Activated CD8-positive, alpha-beta memory T cell treated with anti-CD3 and anti-CD28 coated beads for 36 hours (primary cell): Measurements from ENCODE around the gene BRK1. TPM values are rescaled to one million over a fixed set of nuclear protein-coding genes. Genes with fewer than 3 reads are reported as not detected.
"Not testable (repeated sequence)": the region's sequence is repeated elsewhere in the genome, so short reads cannot be mapped to it uniquely, and the experiment has no call there.

Source experiments
- CTCF ChIA-PET: fragments of 350-600 bp; sonication (Branson Sonifier 250); formaldehyde crosslinking; loops from one replicate; lab custom pipeline; 2021; ENCODE audit warnings: antibody characterized with exemption; lab: Charles Lee
- POLR2A ChIA-PET: fragments of 350-600 bp; sonication (Branson Sonifier 250); formaldehyde crosslinking; loops from one replicate; lab custom pipeline; 2021; ENCODE audit warnings: antibody characterized with exemption; lab: Charles Lee
- total RNA-seq, 2 experiments: library from RNA; stranded (reverse); gene quantifications; one replicate each; pipeline ENCODE4 v1.2.3, GENCODE V29; 2021

The BRK1 gene
- total RNA-seq = 100 to 1,000 TPM in 1 of 2 experiments, 10 to 100 TPM in 1; 99.7 to 101 TPM

DNA sequence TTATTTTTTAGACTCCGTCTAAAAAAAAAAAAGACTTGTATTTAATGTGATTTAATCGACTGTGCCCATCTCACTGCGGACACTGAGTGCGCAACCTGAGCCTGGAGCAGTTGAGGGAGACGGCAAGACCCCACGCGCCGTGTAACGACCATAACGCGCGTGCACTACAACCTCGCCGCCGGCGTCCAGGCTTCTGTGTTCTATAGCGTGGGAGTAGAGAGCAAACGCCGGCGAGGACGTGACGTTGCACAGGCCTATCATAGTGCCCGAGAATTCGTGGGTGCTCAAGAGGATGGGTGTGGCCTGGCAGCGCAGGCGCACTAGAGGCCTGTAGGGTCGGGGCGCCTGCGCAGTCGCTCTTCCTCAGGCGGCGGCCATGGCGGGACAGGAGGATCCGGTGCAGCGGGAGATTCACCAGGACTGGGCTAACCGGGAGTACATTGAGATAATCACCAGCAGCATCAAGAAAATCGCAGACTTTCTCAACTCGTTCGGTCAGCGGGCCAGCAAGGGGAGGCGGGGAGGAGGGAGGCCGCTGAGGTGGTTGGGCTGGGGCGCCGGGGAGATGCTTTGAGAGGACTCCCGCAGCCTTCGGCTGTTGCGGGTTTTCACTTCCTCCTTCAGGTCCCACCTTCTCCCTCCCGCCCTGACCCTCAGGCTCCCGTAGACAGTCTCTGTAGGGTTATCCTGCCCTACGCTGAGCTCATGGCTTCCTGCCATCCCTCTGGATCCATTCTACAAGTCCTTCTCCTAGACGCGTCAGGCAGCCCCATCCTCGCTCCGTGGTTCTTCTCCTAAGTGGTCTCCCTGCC is at the start of gene BRK1:
Gene BRK1 (plus strand): TSS at position 350 of the 812 bp plus-strand sequence. CDS start 27 bp downstream, at position 377.
- CTCF ChIA-PET = interaction anchor here (0.7 to 1.1 kb wide), 2 partner anchors 108 to 146 kb away, joined by 3 read pairs; no protein-coding TSS in a partner anchor

DNA sequence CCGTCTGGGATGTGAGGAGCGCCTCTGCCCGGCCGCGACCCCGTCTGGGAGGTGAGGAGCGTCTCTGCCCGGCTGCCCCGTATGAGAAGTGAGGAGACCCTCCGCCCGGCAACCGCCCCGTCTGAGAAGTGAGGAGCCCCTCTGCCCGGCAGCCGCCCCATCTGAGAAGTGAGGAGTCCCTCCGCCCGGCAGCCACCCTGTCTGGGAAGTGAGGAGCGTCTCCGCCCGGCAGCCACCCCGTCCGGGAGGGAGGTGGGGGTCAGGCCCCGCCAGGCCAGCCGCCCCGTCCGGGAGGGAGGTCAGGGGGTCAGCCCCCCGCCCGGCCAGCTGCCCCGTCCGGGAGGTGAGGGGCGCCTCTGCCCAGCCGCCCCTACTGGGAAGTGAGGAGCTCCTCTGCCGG is 45.4 kb upstream of the BRK1 start:
- CTCF ChIA-PET, POLR2A ChIA-PET: not testable (repeated sequence)

More for the DNA sequence above, at the start of gene BRK1:
- POLR2A ChIA-PET = interaction anchor here (0.6 to 1.7 kb wide), 13 partner anchors 8 to 295 kb away, joined by 3 to 6 read pairs (median 4); no protein-coding TSS in a partner anchor

DNA sequence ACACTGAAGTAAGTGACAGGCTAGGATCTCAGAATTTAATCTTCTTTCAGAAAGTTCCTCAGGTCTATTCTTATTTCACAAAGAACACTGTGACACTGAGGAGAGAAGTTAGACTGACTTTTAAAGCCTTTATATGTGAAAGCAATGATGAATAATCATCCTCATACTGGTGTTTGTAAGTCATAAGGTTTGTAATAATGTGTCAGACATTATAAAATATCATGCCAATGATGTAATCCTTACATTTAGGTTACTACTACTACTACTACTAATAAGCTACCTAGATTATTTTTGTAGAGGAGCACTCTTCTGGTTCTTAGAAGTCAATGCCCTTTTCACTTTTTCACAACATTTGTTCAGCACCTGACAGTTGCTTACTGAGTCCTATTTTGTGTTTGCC is 40.8 kb upstream of the BRK1 start:
- CTCF ChIA-PET = no interaction called here
- POLR2A ChIA-PET = no interaction called here

DNA sequence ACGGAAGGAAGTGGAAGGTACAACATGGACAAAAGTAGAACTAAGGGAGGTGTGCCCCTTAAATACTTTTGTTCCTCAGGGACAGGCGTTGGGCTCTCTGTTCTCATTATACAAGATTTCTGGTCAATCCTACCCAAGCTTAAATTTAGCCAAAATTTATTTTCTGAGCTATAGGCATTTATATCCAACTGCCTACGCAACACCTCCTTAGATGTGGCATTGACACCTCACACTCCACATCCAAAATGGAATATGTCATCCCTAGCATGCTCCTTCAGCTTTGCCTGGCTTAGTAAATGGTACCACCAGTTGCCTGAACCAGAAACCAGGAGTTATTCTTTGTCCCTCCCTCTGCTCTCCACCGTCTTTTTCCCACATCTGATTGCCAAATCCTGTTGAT is 33.6 kb upstream of the BRK1 start:
- CTCF ChIA-PET = no interaction called here
- POLR2A ChIA-PET = no interaction called here

DNA sequence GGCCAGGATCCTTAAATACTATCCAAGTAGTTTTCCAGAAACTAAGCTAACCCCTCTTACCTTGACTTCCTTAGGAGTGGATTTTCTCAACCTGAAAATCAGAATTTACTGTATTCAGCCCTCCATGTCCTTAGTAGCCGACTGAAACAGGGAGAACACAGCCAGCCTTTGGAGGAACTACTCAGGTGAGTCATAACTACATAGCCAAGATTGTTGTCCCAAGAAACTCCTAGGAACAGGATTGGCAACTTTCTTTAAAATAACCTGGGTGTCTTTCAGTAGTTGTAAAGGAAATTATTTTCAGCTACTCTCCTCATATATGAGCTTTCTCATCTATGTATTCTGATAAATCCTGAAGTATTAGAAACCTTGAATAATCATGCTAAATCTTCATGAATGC is 29.7 kb upstream of the BRK1 start:
- CTCF ChIA-PET = no interaction called here
- POLR2A ChIA-PET = no interaction called here

DNA sequence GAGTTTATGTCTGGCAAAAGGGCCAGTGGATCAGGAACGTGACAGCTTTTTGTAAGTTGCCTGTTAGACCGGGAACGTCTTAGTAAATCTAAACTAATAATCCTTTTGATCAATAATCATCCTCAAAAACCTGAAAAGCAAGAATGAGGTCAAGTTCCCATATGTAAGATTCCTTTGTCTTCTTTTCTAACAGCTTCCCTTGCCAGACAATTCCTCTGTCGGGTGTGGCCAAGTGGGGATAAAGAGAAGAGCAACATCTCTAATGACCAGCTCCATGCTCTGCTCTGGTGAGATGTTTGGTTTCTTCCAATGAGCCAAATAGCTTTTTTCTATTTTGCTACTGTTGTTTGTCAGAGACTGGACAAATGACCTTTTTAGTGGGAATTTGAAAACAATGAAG is 27.2 kb upstream of the BRK1 start:
- POLR2A ChIA-PET = no interaction called here
- CTCF ChIA-PET = no interaction called here

DNA sequence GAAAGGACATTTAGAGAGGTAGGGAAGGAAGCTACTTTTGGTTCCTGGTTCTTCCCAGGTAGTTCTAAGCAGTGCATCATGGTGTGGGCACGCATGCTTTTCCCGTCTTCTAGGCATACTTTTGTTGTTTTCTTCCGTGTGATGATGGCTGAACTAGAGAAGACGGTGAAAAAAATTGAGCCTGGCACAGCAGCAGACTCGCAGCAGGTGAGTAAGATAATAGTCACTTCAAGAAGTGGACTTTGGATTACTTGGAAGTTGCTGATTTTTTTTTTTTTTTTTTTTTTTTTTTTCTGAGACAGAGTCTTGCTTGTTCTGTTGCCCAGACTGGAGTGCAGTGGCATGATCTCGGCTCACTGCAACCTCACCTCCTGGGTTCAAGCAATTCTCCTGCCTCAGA is 25.3 kb upstream of the BRK1 start:
- ChIA-PET POLR2A (no interaction called here), CTCF (no interaction called here)

DNA sequence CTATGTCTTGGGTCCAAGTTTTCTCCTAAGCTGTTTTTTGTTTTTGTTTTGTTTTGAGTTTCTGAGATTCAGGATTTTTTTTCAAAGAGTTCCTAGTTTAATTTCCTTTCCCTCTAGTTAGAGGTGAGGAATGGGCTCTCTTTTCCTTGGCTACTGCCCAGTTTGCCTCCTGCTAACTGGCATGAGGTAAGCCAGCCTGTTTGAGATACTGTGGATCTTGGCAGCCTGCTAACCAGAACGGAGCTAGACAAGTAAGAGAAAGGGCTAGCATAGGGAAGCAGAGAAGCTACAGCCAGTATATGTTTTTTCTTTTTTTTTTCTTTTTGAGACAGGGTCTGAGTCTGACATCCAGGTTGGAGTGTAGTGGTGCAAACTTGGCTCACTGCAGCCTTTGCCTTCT is 24.7 kb upstream of the BRK1 start:
- CTCF ChIA-PET, POLR2A ChIA-PET: not testable (repeated sequence)

DNA sequence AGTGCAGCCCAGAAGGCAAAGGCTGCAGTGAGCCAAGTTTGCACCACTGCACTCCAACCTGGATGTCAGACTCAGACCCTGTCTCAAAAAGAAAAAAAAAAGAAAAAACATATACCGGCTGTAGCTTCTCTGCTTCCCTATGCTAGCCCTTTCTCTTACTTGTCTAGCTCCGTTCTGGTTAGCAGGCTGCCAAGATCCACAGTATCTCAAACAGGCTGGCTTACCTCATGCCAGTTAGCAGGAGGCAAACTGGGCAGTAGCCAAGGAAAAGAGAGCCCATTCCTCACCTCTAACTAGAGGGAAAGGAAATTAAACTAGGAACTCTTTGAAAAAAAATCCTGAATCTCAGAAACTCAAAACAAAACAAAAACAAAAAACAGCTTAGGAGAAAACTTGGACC is 24.1 kb upstream of the BRK1 start:
- POLR2A ChIA-PET, CTCF ChIA-PET: not testable (repeated sequence)

DNA sequence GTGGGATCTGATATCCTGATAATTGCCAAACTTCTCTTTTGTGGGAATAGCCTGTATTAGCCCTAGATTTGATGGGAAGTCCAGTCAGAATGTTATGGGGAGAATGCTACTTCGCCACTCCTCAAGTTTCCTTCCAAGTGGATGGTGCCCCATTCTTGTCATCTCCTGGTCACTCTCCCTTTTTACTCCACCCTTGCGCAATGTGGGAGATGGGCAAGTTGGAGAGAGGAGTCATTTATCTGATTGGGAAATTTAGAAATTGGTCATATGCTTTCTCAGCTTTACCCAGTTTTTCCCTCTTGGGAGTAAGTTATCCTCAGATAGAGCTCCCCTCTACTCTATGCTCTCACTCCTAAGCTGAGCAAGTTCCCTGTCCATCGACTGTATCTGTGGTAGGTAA is 21.8 kb upstream of the BRK1 start:
- POLR2A ChIA-PET = no interaction called here
- CTCF ChIA-PET = no interaction called here

DNA sequence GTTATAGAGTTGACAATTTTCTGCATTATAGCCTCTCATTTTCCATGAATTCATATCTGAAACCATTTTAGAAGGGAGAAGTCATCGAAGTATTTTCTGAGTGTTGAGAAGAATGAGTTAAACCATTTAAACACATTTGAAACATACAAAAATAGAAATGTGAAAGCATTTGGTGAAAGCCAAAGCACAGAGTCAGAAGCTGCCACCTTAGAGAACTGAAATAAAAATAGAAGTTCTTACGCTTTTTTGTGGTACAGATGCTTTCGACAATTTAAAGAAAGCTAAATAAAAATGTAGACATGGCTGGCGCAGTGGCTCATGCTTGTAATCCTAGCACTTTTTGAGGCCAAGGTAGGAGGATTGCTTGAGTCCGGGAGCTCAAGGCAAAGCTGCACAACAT is 16.4 kb upstream of the BRK1 start:
- ChIA-PET POLR2A (no interaction called here), CTCF (interaction anchor here (0.6 kb wide), 1 partner anchor 11 kb away, joined by 3 read pairs; no protein-coding TSS in a partner anchor)

DNA sequence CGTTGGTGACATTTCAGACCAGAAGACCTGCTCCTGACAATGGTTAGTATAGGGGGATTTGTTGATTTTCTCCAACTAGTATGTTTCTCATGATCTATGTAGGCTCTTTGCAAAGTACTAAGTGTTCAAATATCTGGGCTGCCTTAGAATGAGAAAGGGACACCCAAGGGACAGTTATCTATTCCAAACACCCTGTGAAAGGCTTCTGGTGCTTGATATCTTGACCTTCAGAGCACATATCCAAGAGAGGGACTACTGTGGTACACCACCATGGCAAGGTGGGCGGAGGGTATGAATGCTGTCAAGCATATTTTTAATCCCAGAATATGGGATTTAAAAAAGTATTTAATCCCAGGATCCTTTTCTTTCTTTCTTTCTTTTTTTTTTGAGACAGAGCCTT is 8.6 kb upstream of the BRK1 start:
- ChIA-PET POLR2A (no interaction called here), CTCF (no interaction called here)

DNA sequence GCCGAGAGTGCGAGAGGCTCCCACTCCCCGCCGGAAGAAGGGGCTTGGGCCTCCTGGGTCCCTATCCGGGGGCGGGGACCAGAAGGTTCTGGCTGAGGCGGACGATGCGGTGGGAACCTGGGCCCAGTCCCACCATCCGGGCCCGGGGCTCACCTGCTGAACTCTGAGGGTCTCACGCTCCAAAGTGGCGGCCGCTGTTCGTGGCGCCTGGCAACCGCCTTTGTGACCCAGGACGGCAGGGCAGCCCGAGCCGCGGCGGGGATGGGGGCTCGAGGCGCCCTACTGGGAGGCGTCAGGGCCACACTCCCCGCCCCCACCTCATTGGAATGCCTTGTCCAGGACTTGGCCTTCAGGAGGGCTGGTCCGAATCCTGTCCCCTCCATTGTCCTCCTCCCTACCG is 7.4 kb upstream of the BRK1 start, which contains the start of gene FANCD2OS:
Gene FANCD2OS (minus strand): TSS at position 165 of the 400 bp plus-strand sequence. CDS start 3,481 bp downstream, outside the sequence.
- CTCF ChIA-PET = no interaction called here
- POLR2A ChIA-PET = no interaction called here

DNA sequence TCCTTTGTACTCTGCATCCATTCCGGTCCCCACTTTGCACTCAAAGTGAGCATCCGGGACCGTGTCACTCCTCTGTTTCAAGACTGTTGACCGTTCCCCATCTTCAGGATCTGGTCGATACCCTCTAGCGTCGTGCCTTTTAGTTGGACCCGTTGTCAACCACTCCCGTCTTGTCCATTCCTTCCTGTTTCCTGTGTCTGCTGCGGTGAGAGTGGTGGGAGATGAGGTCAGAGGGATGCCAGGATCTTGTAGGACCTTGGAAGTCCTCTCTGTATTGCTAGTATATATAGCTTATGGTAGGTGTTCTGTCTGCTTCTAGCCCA is 624 bp downstream of the BRK1 start:
- CTCF ChIA-PET = no interaction called here
- POLR2A ChIA-PET = interaction anchor here (1.7 kb wide), 1 partner anchor 14 kb away, joined by 3 read pairs; no protein-coding TSS in a partner anchor

DNA sequence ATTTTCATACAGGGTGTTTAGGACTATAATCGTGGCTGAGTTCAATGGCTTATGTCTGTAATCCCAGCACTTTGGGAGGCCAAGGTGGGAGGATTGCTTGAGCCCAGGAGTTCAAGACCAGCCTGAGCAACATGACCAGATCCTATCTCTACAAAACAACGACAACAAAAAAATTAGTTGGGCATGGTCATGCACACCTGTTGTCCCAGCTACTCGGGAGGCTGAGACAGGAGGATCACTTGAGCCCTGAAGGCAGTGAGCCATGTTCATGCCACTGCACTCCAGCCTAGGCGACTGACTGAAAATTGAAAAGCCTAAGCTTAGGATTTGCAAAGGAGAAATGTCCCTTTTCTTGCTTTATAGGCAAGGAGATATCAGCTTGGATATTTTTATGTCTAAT is 1.5 kb downstream of the BRK1 start:
- ChIA-PET CTCF (no interaction called here), POLR2A (interaction anchor here (1.7 kb wide), 1 partner anchor 13 kb away, joined by 3 read pairs; no protein-coding TSS in a partner anchor)

DNA sequence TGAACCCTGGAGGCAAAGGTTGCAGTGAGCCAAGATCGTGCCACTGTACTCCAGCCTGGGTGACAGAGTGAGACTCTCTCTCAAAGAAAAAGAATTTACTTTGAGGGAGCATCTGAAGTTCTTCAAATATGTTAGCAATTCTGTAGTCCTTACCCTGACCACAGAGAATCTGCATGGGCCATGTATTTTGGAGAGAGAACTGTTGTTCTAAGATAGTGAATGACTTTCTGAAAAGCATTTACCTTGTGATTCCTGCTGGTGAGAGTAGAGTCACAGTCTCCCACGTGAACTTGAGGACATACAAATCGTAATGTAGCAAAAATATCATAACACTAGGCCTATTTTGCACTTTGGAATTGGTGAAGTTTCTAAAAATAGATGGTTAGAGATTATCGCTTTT is 3.9 kb downstream of the BRK1 start:
- POLR2A ChIA-PET = interaction anchor here (0.7 kb wide), 1 partner anchor 10 kb away, joined by 3 read pairs; no protein-coding TSS in a partner anchor
- CTCF ChIA-PET = interaction anchor here (0.9 kb wide), 1 partner anchor 10 kb away, joined by 4 read pairs; no protein-coding TSS in a partner anchor

DNA sequence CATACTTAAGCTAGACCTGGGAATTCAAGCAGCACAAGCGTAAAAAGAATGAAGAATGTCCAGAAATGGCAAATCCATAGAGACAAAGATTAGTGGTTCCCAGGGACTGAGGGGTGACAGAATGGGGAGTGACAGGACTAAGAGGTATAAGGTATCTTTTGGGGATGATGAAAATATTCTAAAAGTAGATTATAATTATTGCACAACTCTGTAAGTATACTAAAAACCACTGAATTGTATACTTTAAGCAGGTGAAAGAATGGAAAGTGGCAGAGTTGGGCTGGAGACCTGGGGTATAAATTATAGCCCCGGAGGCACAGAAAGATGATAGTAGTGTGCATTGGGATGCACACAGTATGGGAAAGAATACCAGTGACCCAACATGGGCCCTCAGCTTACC is 5.6 kb downstream of the BRK1 start:
- ChIA-PET CTCF (interaction anchor here (0.5 kb wide), 1 partner anchor 38 kb away, joined by 3 read pairs; no protein-coding TSS in a partner anchor), POLR2A (no interaction called here)

DNA sequence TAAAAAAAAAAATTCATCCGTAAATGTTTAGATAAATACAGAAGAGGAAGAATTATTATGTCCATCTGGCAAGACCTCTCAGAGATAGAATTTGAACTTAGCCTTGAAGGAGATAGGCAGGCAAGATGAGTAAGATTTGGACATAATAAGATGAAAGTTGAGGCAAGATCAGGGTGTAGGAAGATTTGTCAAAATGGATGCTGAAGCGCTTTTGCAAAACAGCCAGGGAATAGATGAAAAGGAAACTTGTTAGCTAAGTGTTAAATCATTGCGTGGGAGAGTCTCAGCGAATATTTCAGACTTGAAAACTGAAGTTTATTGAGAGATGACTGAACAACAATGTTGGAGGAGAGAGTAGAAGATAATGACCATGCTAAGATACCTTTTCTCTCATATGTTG is 7.2 kb downstream of the BRK1 start:
- CTCF ChIA-PET = interaction anchor here (0.6 to 0.9 kb wide), 2 partner anchors 42 to 112 kb away, joined by 3 read pairs; partner anchors contain the start of gene IRAK2
- POLR2A ChIA-PET = interaction anchor here (0.6 to 0.7 kb wide), 3 partner anchors 91 to 377 kb away, joined by 3 to 4 read pairs (median 3); no protein-coding TSS in a partner anchor

DNA sequence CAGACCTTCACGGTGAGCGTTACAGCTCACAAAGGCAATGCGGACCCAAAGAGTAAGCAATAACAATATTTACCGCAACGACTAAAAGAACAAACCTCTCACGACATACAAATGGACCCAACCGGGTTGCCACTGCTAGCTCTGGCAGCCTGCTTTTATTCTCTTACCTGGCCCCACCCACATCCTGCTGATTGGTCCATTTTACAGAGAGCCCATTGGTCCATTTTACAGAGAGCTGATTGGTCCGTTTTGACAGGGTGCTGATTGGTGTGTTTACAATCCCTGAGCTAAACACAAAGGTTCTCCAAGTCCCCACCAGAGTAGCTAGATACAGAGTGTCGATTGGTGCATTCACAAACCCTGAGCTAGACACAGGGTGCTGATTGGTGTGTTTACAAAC is 20.4 kb downstream of the BRK1 start:
- ChIA-PET POLR2A (interaction anchor here (0.8 kb wide), 1 partner anchor 112 kb away, joined by 3 read pairs; the partner anchor contains the start of gene TATDN2), CTCF (interaction anchor here (1.1 kb wide), 1 partner anchor 112 kb away, joined by 3 read pairs; the partner anchor contains the start of gene TATDN2)

DNA sequence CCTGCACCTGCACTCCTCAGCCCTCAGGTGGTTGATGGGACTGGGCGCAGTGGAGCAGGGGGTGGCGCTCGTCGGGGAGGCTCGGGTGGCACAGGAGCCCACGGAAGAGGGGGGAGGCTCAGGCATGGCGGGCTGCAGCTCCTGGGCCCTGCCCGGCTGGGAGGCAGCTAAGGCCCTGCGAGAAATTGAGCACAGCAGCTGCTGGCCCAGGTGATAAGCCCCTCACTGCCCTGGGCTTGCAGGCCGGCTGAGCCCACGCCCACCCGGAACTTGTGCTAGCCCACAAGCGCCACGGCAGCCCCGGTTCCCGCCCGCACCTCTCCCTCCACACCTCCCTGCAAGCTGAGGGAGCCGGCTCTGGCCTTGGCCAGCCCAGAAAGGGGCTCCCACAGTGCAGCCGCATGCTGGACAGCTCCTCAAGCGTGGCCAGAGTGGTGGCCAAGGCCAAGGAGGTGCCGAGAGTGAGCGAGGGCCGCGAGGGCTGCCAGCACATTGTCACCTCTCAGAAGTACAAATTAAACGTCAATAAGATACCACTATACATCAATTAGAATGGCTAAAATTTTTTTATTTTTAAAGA is 21.0 kb downstream of the BRK1 start:
- POLR2A ChIA-PET = no interaction called here

More for the DNA sequence above, 21.0 kb downstream of the BRK1 start:
- CTCF ChIA-PET = interaction anchor here (1.1 kb wide), 1 partner anchor 112 kb away, joined by 3 read pairs; the partner anchor contains the start of gene TATDN2
